Right lobe of liver (tissue), 6 donors: ENCODE data around the gene ATP7B. TPM values are rescaled to one million over a fixed set of nuclear protein-coding genes. Genes with fewer than 3 reads are reported as not detected.

Experiments
- ATAC-seq, 4 donors: fragments of 200-7000 bp; cut with Tn5 transposase; one replicate each; pipeline ENCODE4 v1.9.1; 2020; ENCODE audit warnings: mild to moderate bottlenecking in 4 of 4, moderate library complexity in 4 of 4
- DNase-seq, 3 donors: peaks; one replicate each; pipeline ENCODE4 v3.0.0-alpha.2; 2020
- H3K27ac ChIP-seq, 3 donors: fragments of 200-600 bp; one replicate each; pipeline ENCODE4 v1.8.0; 2022
- H3K27me3 ChIP-seq, 2 donors: fragments of 200-600 bp; one replicate each; pipeline ENCODE4 v1.8.0; 2022
- H3K36me3 ChIP-seq, 4 donors: fragments of 200-600 bp; sonication (generic) in 1 of 4; one replicate each; pipeline versions ENCODE4 v1.5.1 to v1.8.0; 2017 to 2022; ENCODE audit warnings: control low read depth in 1 of 4
- H3K4me1 ChIP-seq, 4 donors: fragments of 200-600 bp; sonication (generic) in 1 of 4; one replicate each; pipeline versions ENCODE4 v1.5.1 to v1.8.0; 2017 to 2022; ENCODE audit warnings: control low read depth in 1 of 4
- H3K4me3 ChIP-seq, 3 donors: fragments of 200-600 bp; one replicate each; pipeline ENCODE4 v1.8.0; 2022
- H3K9me3 ChIP-seq, 4 donors: fragments of 200-600 bp; sonication (generic) in 1 of 4; one replicate each; pipeline versions ENCODE4 v1.5.1 to v1.8.0; 2017 to 2022; ENCODE audit warnings: control low read depth in 1 of 4
- CTCF ChIP-seq, 4 donors: fragments of 200-600 bp in 3 of 4; fragments of 450-650 bp in 1 of 4; IDR thresholded peaks; one replicate each; pipeline versions ENCODE4 v1.5.1 to v1.8.0; 2016 to 2022; ENCODE audit warnings: antibody characterized with exemption in 4 of 4, mild to moderate bottlenecking in 2 of 4
- POLR2A ChIP-seq: fragments of 450-650 bp; IDR thresholded peaks from one replicate; pipeline ENCODE4 v1.6.1; 2017; ENCODE audit warnings: antibody characterized with exemption, mild to moderate bottlenecking
- WGBS: methylation state at CpG from one replicate; pipeline ENCODE4 v1.1.6; 2018; ENCODE audit warnings: low coverage, low lambda C conversion rate; ENCODE audit not compliant: insufficient coverage; ENCODE audit errors: missing lambda C conversion rate; 5-methylcytosine and 5-hydroxymethylcytosine counted together
- intact Hi-C, 2 donors: fragments of 100-400 bp; cut with DNase I; formaldehyde crosslinking; loops; one replicate each; pipeline versions ENCODE4 v1.11.2 to v1.14.1; 2022
- total RNA-seq, 6 experiments: library from RNA; depleted of rRNA in 2 of 6; stranded (reverse); fragments of >200 nt in 2 of 6; fragmentation: NEBNext Ultra II Directional in 3 of 6; extraction: Animal tissue kit (Norgen Biotek cat#: 25700) in 3 of 6; gene quantifications; one replicate each; pipeline versions ENCODE4 v1.1.0 to v1.2.4, GENCODE V29; 2016 to 2023
- donor health status: DM: no; HTN: yes; CAD: no.
- donor health status: DM: no; HTN: no; CAD: no.
- donor health status: DM: no; HTN: no; CAD: no.
- donor health status: DM: no; HTN: yes; CAD: no.
- donor health status: DM: no; HTN: yes; CAD: no.

Gene ATP7B
- total RNA-seq, 6 experiments from 2014 or later: 17.1 to 27.6 (median 21.6) TPM

DNA sequence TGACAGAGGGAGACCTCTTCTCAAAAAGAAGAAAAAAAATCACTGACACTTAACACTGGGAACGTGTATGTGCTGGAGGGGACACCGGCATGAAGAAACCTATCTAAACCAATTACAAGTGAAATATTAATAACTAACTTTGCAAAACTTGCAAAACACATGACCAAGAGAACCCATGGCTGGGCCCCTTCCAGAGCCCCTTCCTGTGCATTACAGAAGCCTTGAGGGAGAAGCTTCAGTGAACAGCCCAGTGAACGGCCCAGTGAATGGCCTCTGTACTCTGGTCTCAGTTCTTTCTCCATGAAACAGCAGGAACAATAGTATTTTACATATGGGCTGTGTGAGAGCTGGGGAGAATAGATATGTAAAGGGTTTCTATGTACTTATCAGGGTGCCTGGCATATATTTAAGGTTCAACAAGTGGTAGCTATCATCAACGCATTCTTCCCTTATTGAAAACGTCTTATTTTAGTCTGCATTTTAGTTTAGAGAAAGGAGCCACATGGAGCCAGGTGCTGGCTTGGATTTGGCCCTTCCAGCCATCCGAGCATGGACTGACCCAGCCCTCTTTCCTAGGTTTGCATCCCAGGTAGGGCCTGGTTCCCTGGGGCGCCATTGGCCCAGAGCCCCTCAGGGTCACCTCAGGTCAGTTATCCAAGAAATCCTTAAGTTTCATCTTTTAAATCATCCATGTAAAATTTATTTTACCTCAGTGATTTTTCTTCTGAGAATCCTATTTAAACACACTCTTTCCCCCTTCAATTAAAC lies 95.0 kb downstream of the ATP7B start:
- no peak for ATAC-seq
- intact Hi-C loops: no loop called here
- Histone ChIP-seq H3K4me1 (no peaks in the 10 kb centered on the region), H3K9me3 (no peaks in the 10 kb centered on the region), H3K27me3 (no peaks in the 10 kb centered on the region), H3K36me3 (no peaks in the 10 kb centered on the region), H3K4me3 (no peak overlapping the region), H3K27ac (no peak overlapping the region)
- WGBS: 93% methylated on average over 4 of the region's 7 CpGs
- TF ChIP-seq CTCF (IDR thresholded peaks at IDR 0.05): no peak
- TF ChIP-seq POLR2A: no peak
- DNase-seq: no peak

- Histone ChIP-seq H3K9me3 (no peaks in the 10 kb centered on the region), H3K4me3 (no peak overlapping the region), H3K36me3 (no peaks in the 10 kb centered on the region), H3K4me1 (no peaks in the 10 kb centered on the region), H3K27me3 (no peaks in the 10 kb centered on the region), H3K27ac (no peak overlapping the region)
- intact Hi-C loops: no loop called here
- 66% methylated on average over 5 of the region's 7 CpGs for WGBS
- ATAC-seq (no peak), DNase-seq (no peak)
- TF ChIP-seq POLR2A (no peak), CTCF (IDR thresholded peaks at IDR 0.05) (no peak)
Measured at GRCh38 chr13:51914137-51914493, 97.1 kb downstream of the ATP7B start.

GRCh38 chr13:51913421-51914136 lies 97.7 kb downstream of the ATP7B start:
- DNase-seq (no peak), ATAC-seq (no peak)
- Histone ChIP-seq H3K36me3 (no peaks in the 10 kb centered on the region), H3K27ac (no peak overlapping the region), H3K9me3 (no peaks in the 10 kb centered on the region), H3K4me1 (no peaks in the 10 kb centered on the region), H3K4me3 (no peak overlapping the region), H3K27me3 (no peaks in the 10 kb centered on the region)
- TF ChIP-seq CTCF (IDR thresholded peaks at IDR 0.05): no peak
- TF ChIP-seq POLR2A: no peak
- WGBS: 78% methylated on average over 1 of the region's 4 CpGs
- intact Hi-C loops: no loop called here

DNA sequence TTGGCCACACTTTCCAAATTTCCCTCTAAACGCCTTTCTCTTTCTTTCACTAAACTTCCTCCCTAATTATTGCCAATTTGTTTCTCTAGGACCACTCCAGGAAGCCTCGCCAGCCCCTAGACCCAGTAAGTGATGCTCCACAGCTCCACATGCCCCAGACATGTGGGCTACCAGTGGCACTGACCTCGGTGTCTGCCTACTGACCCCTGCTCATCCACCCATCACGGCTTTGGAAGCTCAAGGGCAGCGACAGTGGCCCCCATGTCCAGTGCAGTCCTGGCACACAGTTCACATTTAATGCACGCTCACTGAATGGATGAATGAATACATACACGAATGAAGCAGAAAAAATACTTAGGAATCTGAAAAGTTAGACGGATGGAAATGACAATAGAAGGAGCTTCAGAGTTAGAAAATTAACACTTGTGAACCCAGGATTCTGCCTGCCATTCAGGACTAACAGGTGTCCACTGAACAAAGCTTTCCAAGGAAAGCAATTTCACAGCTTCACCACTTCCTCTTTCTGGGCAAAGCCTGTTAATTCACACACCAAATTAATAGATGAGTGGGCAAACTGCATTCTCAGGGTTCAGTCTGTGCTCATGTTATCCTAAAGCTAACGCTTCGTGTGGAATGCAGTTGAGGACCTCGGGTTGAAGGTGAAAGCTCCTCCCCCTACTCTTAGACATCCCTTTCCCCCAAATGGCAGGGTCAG lies 98.6 kb downstream of the ATP7B start:
- no peak for TF ChIP-seq CTCF (IDR thresholded peaks at IDR 0.05)
- no peak for TF ChIP-seq POLR2A
- 73% methylated on average over 11 of the region's 11 CpGs for WGBS
- Histone ChIP-seq H3K4me3 (no peak overlapping the region), H3K36me3 (no peaks in the 10 kb centered on the region), H3K27ac (no peak overlapping the region), H3K4me1 (no peaks in the 10 kb centered on the region), H3K27me3 (no peaks in the 10 kb centered on the region), H3K9me3 (no peaks in the 10 kb centered on the region)
- DNase-seq: no peak
- ATAC-seq: no peak
- intact Hi-C loops: no loop called here
